Adipocyte (in vitro differentiated cells): ENCODE results near the gene GNG7.
A peak's percentile ranks its signal among the peaks of the same experiment; 100 is the strongest.
"Not testable (repeated sequence)": the region's sequence is repeated elsewhere in the genome, so short reads cannot be mapped to it uniquely, and the experiment has no call there.

Source experiments
- DNase-seq: peaks from one replicate; pipeline ENCODE4 v3.0.0-alpha.2; 2015; ENCODE audit warnings: low read depth
- H3K27me3 ChIP-seq: replicated peaks from 2 replicates; pipeline ENCODE4 v1.7.0; 2013; ENCODE audit warnings: mild to moderate bottlenecking, low read length, moderate library complexity; ENCODE audit not compliant: control insufficient read depth, insufficient read depth
- H3K36me3 ChIP-seq: 2 replicates; pipeline ENCODE4 v1.7.0; 2013; ENCODE audit warnings: low read length, mild to moderate bottlenecking, moderate library complexity; ENCODE audit not compliant: control insufficient read depth, insufficient read depth, severe bottlenecking
- H3K4me1 ChIP-seq: 2 replicates; pipeline ENCODE4 v1.7.0; 2013; ENCODE audit warnings: mild to moderate bottlenecking, low read length, moderate library complexity; ENCODE audit not compliant: control insufficient read depth, insufficient read depth
- H3K4me3 ChIP-seq: 2 replicates; pipeline ENCODE4 v1.7.0; 2013; ENCODE audit warnings: mild to moderate bottlenecking, low read length, moderate library complexity
- H3K9ac ChIP-seq: 2 replicates; pipeline ENCODE4 v1.7.0; 2013; ENCODE audit warnings: mild to moderate bottlenecking, low read length, moderate library complexity
- H3K9me3 ChIP-seq: 2 replicates; pipeline ENCODE4 v1.7.0; 2013; ENCODE audit warnings: mild to moderate bottlenecking, low read length, moderate library complexity; ENCODE audit not compliant: control insufficient read depth

Gene GNG7

DNA sequence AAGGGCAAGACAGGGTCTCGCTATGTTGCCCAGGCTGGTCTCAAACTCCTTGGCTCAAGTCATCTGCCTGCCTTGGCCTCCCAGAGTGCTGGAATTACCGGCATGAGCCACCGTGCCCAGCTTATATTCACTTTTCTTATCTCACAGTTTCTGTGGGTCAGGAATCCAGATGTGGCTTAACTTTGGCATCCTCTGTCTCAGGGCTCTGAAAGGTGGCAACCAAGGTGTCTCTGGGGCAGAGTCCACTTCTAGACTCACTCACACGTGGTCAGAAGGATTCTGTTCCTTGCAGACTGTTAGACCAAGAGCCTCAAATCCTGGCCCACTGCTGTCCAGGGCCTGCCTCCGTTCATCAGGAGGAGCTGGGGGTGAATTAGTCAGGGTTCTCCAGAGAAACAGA lies 238.1 kb downstream of the GNG7 start:
- peaks cover 12% of the 10 kb centered on the region for H3K4me1 ChIP-seq
- no peak overlapping the region for H3K9ac ChIP-seq
- H3K27me3 ChIP-seq, result no peaks in the 10 kb centered on the region
- no peaks in the 10 kb centered on the region for H3K36me3 ChIP-seq
- H3K9me3 ChIP-seq, result no peaks in the 10 kb centered on the region
- no peak for DNase-seq
- H3K4me3 ChIP-seq, result no peak overlapping the region

DNA sequence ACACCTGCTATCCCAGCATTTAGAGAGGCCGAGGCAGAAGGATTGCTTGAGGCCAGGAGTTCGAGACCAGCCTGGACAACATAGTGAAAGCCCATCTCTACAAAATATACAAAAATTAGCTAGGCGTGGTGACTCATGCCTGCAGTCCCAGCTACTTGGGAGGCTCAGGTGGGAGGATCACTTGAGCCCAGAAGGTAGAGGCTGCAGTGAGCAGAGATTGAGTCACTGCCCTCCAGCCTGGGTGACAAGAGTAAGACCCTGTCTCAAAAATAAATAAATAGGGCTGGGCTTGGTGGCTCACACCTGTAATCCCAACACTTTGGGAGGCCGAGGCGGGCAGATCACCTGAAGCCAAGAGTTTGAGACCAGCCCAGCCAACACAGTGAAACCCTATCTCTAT lies 238.8 kb downstream of the GNG7 start:
- H3K4me1 ChIP-seq, H3K27me3 ChIP-seq, H3K9ac ChIP-seq, H3K4me3 ChIP-seq, H3K36me3 ChIP-seq, DNase-seq, H3K9me3 ChIP-seq: not testable (repeated sequence)

DNA sequence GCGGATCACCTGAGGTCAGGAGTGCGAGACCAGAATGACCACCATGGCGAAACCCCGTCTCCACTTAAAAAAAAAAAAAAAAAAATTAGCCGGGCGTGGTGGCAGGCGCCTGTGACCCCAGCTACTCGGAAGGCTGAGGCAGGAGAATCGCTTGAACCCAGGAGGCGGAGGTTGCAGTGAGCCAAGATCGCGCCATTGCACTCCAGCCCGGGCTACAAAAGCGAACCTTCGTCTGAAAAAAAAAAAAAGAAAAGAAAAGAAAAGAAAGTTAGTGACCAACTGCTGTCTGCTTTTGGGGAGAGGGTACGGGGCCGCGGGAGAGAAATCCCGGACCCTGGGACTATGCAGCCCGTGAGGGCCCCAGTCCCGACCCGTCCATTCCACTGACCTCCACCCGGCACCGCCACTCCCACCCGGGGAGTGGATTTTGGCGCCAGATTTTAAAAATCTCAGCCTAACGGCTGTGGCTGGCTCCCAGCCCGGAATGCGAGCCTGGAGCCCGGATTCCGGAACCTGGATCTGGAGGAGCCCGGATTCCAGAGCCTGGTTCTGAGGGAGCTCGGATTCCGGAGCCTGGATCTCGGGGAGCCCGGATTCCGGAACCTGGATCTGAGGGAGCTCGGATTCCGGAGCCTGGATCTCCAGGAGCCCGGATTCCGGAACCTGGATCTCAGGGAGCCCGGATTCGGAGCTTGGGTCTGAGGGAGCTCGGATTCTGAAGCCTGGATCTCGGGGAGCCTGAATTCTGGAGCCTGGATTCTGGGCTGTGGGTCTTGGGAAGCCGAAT lies 239.7 kb downstream of the GNG7 start:
- no peaks in the 10 kb centered on the region for H3K9me3 ChIP-seq
- peak overlapping the region; percentile 86 for H3K4me3 ChIP-seq
- DNase-seq, result peak; percentile 96
- H3K4me1 ChIP-seq, result peaks cover 7% of the 10 kb centered on the region
- H3K36me3 ChIP-seq, result no peaks in the 10 kb centered on the region
- H3K27me3 ChIP-seq, result no peaks in the 10 kb centered on the region
- peak overlapping the region; percentile 79 for H3K9ac ChIP-seq

DNA sequence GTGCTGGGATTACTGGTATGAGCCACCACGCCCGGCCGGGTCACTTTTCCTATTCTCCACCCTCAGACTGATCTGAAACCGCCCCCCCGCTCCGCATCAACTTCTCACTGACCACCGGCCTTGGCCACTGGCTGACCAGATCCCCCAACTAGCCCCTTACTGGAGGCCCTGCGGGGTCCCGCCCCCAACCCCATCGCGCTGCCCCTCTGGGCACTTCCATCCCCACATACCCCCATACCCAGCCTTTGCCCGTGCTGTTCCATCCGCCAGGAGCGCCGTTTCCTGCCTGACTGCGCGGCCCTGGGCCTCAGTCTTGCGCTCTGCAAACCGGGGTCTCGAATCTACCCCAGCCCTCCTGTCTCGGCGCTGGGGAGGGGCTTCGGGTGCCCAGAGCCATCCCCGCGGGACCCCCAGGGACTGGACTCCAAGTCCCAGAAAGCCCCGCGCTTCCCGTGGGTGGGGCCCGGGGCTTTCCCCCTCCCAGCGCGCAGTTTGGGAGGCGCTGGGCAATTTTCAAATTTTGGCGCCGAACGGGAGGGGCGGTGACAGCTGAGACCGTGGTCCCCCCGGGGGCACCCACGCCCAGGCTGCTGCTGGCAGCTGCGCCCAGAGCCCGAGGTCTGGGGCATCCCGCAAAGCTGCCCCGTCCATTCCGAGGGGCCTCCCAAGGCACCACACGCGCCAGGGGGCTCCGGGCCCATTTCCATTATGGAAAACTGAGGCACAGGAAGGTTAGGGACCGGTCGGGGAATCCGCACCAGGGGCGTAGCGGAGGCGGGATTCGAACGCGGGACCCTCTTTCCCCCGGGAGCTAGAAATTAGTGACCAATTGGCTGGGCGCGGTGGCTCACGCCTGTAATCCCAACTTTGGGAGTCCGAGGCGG lies 240.5 kb downstream of the GNG7 start:
- Histone ChIP-seq H3K9me3 (no peaks in the 10 kb centered on the region), H3K4me3 (peak overlapping the region; percentile 86), H3K27me3 (no peaks in the 10 kb centered on the region), H3K4me1 (peaks cover 11% of the 10 kb centered on the region), H3K9ac (peak overlapping the region; percentile 79), H3K36me3 (no peaks in the 10 kb centered on the region)
- peak; percentile 73 for DNase-seq
